GM18498 (cell line): Measurements from ENCODE around the gene OR6B1.
"Not testable (repeated sequence)": the region's sequence is repeated elsewhere in the genome, so short reads cannot be mapped to it uniquely, and the experiment has no call there.

Experiments
- ATAC-seq: cut with Tn5 transposase; IDR thresholded peaks from one replicate; pipeline ENCODE4 v1.9.1; 2021; ENCODE audit warnings: mild to moderate bottlenecking, moderate library complexity; ENCODE audit not compliant: unreplicated experiment

The OR6B1 gene

GRCh38 chr7:144036302-144036885, 36.3 kb downstream of the OR6B1 start:
- no peak for ATAC-seq

GRCh38 chr7:144037414-144038035, 37.4 kb downstream of the OR6B1 start:
- no peak for ATAC-seq

GRCh38 chr7:144038887-144039286, 38.8 kb downstream of the OR6B1 start:
- no peak for ATAC-seq

DNA sequence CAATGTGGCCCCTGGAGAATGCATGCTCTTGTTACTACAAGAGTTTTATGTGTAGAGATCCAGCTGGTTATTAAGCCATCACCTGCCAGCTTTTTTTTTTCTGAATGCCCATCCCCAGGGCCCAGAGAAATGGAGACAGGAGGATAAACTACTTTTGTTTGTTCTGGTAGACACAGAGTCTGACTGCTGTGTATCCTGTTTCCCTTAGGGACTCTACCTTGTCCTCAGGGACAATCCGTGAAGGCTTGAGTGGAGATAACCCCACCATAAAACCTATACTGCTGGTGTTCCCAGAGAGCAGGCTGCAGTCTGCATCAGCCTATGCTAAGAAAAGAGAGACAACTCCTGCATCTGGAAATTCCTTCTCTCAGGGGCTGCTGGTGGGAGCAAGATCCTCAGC, 48.5 kb downstream of the OR6B1 start, which contains the start of gene OR2A5:
OR2A5 (plus strand) TSS at position 301 of the 400 bp plus-strand sequence. CDS start 1,454 bp downstream, outside the sequence.
- ATAC-seq, result no peak

GRCh38 chr7:144049491-144049890, 49.4 kb downstream of the OR6B1 start:
- ATAC-seq, result no peak

- no peak for ATAC-seq
Observed at GRCh38 chr7:144050093-144050492, 50.0 kb downstream of the OR6B1 start.

DNA sequence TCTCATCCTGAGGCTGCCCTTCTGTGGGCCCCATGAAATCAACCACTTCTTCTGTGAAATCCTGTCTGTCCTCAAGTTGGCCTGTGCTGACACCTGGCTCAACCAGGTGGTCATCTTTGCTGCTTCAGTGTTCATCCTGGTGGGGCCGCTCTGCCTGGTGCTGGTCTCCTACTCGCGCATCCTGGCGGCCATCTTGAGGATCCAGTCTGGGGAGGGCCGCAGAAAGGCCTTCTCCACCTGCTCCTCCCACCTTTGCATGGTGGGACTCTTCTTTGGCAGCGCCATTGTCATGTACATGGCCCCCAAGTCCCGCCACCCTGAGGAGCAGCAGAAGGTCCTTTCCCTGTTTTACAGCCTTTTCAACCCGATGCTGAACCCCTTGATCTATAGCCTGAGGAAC, 50.8 kb downstream of the OR6B1 start:
- not testable (repeated sequence) for ATAC-seq

- no peak for ATAC-seq
Observed at GRCh38 chr7:144057954-144058353, 57.8 kb downstream of the OR6B1 start.
